BLaER1 (cell line): Measurements from ENCODE around the gene TBC1D3B.
A peak's percentile ranks its signal among the peaks of the same experiment; 100 is the strongest.
"Not testable (repeated sequence)": the region's sequence is repeated elsewhere in the genome, so short reads cannot be mapped to it uniquely, and the experiment has no call there.

Experiments
- H3K27ac ChIP-seq: shearing (Covaris generic); formaldehyde crosslinking; 2 replicates; pipeline ENCODE4 v1.8.1; 2022
- H3K27me3 ChIP-seq: shearing (Covaris generic); formaldehyde crosslinking; 2 replicates; pipeline ENCODE4 v1.8.1; 2022
- H3K36me3 ChIP-seq: shearing (Covaris generic); formaldehyde crosslinking; 2 replicates; pipeline ENCODE4 v1.8.1; 2022
- H3K4me1 ChIP-seq: shearing (Covaris generic); formaldehyde crosslinking; 2 replicates; pipeline ENCODE4 v1.8.1; 2022
- H3K4me2 ChIP-seq: shearing (Covaris generic); formaldehyde crosslinking; 2 replicates; pipeline ENCODE4 v1.8.1; 2022
- H3K4me3 ChIP-seq: shearing (Covaris generic); formaldehyde crosslinking; 2 replicates; pipeline ENCODE4 v1.8.1; 2022
- H3K9ac ChIP-seq: shearing (Covaris generic); formaldehyde crosslinking; 2 replicates; pipeline ENCODE4 v1.8.1; 2022
- H3K9me3 ChIP-seq: shearing (Covaris generic); formaldehyde crosslinking; 2 replicates; pipeline ENCODE4 v1.8.1; 2022
- H4K20me1 ChIP-seq: shearing (Covaris generic); formaldehyde crosslinking; 2 replicates; pipeline ENCODE4 v1.8.1; 2022
- Cebpa-rat ChIP-seq: shearing (Covaris generic); IDR thresholded peaks from 2 replicates; pipeline ENCODE4 v1.8.1; 2022

Gene TBC1D3B

DNA sequence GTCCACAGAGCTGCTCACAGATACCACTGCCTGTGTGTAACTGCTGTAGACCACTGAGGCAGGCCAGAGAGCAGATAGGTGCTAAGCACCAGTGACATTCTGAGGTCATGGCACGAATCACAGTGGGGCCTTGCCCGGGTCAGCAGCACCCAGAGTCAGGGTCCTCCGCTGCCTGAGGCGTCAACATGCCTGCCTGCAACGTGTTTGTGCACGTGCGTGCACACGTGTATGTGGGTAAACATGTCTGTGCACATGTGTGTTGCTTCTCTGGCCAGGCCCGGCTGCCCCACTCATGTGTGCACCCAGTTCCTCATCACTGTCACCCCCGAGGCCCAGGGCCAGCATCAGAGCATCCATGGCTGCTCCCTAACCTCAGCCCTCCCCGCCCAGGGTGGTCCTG lies at the start of gene TBC1D3B:
TSS of gene TBC1D3B (minus strand) at position 101 of the 400 bp plus-strand sequence. CDS start 1,586 bp downstream, outside the sequence.
- not testable (repeated sequence) for H3K4me2 ChIP-seq, H3K4me1 ChIP-seq, H3K9ac ChIP-seq, H3K27me3 ChIP-seq, H3K27ac ChIP-seq, H4K20me1 ChIP-seq, H3K4me3 ChIP-seq, H3K9me3 ChIP-seq, H3K36me3 ChIP-seq

DNA sequence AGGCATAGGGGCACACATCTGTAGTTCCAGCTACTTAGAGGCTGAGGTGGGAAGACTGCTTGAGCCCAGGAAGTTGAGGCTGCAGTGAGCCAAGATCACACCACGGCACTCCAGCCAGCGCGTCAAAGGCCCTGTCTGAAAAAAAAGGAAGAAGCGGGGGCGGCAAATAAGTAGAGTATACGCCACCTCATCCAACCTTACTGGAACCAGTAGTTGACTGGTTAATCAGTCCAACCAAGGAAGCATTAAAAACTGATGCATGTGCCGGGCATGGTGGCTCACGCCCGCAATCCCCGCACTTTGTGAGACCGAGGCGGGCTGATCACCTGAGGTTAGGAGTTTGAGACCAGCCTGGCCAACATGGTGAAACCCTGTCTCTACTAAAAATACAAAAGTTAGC lies 46.5 kb upstream of the TBC1D3B start:
- H3K36me3 ChIP-seq, H3K4me1 ChIP-seq, H3K9ac ChIP-seq, H3K4me3 ChIP-seq, H3K27me3 ChIP-seq, H4K20me1 ChIP-seq, H3K27ac ChIP-seq, H3K4me2 ChIP-seq: not testable (repeated sequence)
- H3K9me3 ChIP-seq: peaks cover 11% of the 10 kb centered on the region

DNA sequence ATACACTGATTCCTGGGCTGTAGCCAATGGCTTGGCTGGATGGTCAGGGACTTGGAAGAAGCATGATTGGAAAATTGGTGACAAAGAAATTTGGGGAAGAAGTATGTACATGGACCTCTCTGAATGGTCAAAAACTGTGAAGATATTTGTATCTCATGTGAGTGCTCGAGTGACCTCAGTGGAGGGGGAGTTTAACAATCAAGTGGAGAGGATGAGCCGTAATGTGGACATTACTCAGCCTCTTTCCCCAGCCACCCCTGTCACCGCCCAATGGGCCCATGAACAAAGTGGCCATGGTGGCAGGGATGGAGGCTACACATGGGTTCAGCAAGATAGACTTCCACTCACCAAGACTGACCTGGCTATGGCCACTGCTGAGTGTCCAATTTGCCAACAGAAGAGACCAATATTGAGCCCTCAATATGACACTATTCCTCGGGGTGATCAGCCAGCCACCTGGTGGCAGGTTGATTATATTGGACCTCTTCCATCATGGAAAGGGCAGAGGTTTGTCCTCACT lies 45.2 kb upstream of the TBC1D3B start:
- H3K27me3 ChIP-seq, H3K27ac ChIP-seq, H4K20me1 ChIP-seq, H3K4me3 ChIP-seq, H3K36me3 ChIP-seq, H3K4me2 ChIP-seq, H3K4me1 ChIP-seq, H3K9ac ChIP-seq: not testable (repeated sequence)
- peaks cover 14% of the 10 kb centered on the region for H3K9me3 ChIP-seq

DNA sequence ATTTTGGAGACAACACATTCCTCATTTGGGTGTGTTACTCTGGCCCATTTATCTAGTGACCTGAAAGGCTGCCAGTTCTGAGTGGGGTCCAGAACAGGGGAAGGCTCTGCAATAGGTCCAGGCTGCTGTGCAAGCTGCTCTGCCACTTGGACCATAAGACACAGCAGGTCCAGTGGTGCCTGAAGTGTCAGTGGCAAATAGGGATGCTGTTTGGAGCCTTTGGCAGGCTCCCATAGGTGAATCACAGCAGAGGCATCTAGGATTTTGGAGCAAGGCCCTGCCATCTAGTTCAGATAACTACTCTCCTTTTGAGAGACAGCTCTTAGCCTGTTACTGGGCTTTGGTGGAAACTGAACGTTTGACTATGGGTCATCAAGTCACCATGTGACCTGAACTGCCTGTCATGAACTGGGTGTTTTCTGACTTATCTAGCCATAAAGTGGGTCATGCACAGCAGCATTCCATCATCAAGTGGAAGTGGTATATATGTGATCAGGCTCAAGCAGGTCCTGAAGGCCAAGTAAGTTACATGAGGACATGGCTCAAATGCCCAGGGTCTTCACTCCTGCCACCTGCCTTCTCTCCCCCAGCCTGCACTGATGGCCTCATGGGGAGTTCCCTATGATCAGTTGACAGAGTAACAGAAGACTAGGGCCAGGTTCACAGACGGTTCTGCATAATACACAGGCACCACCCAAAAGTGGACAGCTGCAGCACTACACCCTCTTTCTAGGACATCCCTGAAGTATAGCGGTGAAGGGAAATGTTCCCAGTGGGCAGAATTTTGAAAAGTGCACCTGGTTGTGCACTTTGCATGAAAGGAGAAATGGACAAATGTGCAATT lies 44.5 kb upstream of the TBC1D3B start:
- H3K27ac ChIP-seq, H3K4me1 ChIP-seq, H3K36me3 ChIP-seq, H3K27me3 ChIP-seq, H3K4me2 ChIP-seq, H4K20me1 ChIP-seq, H3K9ac ChIP-seq, H3K4me3 ChIP-seq: not testable (repeated sequence)
- H3K9me3 ChIP-seq: peaks cover 14% of the 10 kb centered on the region

DNA sequence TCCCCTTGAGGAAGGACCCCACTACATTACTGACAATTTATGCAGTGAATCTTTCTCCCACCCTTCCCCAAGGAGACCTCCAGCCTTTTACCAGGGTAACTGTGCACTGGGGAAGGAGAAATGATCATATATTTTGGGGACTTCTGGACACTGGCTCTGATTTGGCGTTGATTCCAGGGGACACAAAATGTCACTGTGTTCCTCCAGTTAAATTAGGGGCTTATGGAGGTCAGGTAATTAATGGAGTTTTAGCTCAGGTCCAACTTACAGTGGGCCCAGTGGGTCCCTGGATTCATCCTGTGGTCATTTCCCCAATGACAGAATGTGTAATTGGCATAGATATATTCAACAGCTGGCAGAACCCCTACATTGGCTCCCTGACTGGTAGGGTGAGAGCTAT lies 43.1 kb upstream of the TBC1D3B start:
- H4K20me1 ChIP-seq, H3K4me3 ChIP-seq, H3K4me1 ChIP-seq, H3K36me3 ChIP-seq, H3K9ac ChIP-seq, H3K27ac ChIP-seq, H3K27me3 ChIP-seq, H3K4me2 ChIP-seq: not testable (repeated sequence)
- H3K9me3 ChIP-seq: peaks cover 14% of the 10 kb centered on the region

DNA sequence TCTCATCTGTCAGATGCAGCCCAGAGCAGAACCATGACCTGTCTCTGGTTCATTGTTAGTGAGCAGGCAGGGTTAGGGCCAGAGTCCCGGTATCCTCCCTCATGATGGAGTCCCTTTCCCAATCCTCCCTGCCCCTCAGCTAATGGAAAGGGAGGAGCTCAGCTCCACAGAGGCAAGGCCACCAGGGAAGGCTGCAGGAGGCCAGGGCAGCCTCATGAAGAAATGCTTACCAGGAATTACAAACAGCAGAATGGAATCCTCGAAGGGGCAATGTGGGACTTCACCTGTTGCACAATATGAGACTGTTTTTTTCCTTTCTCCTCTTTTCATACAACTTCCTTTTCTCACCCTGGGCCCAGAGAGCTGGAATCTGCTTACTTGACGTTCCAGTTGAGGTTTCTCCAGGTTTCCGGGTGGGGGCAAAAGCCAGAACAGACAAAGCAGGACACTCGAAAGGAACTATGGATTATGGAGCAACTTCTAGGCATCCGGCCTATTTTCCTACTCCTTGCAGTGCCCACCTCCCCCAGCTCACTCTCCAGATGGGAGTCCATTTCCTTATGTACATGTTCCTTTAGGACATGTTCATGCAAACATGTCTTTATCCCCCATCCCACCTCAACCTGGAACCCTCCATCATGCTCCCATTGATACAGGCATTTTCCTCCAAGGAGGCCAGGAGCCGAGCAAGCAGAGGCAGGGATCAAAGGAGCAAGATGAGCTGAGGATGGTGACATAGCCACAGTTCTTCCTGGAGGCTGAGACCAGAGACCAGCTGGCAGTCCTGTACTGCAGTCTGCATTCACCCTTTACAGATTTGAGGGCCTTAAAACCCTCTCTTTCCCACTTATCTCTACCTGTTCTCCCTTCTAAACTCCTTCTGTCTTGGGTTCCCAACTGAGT lies 39.2 kb upstream of the TBC1D3B start:
- H3K27ac ChIP-seq, H3K9ac ChIP-seq, H3K4me2 ChIP-seq, H4K20me1 ChIP-seq, H3K27me3 ChIP-seq, H3K4me3 ChIP-seq, H3K36me3 ChIP-seq: not testable (repeated sequence)
- peaks cover 19% of the 10 kb centered on the region for H3K4me1 ChIP-seq
- peaks cover 14% of the 10 kb centered on the region for H3K9me3 ChIP-seq

DNA sequence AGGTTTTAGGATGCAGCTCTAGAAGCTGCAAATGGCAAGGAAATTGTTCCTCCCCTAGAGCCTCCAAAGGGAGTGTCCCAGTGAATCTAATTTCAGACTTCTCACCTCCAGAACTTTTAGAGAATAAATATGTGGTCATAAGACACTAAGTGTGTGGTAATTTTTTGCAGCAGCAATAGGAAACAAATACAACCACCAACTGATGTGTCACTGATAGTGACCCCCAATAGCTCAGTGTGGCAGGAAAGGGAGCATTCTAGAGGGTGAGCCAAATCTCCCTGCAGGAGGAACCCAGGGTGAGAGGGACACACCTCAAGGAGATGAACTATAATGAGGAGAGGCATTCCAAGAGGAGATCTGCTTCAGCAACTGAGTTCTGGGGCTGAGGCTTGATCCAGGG lies 38.5 kb upstream of the TBC1D3B start:
- H3K4me1 ChIP-seq: peaks cover 26% of the 10 kb centered on the region
- no peak overlapping the region for H3K4me3 ChIP-seq
- H3K9ac ChIP-seq: no peak overlapping the region
- no peak overlapping the region for H3K27ac ChIP-seq
- H3K36me3 ChIP-seq: no peaks in the 10 kb centered on the region
- no peaks in the 10 kb centered on the region for H4K20me1 ChIP-seq
- no peaks in the 10 kb centered on the region for H3K27me3 ChIP-seq
- H3K4me2 ChIP-seq: no peak overlapping the region
- H3K9me3 ChIP-seq: peaks cover 14% of the 10 kb centered on the region
- TF ChIP-seq Cebpa-rat: no peak

DNA sequence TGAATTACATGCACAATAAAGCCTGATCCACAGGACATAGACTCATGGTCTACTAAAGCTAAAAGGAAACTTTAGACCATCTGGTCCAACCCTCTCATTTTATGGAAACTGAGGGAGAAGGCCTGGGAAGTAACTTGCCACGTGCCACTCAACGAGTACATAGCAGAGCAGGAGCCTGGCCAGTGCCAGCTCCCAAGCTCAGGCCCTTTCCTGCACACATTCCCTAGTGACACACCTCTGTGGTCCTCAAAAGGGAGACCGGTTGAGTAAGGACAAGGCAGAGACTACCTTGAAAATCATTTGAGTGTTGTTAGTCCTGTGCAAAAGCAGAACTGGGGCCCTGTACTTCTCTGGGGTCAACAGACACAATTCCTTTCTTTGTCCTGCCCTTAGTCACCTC lies 37.3 kb upstream of the TBC1D3B start:
- H4K20me1 ChIP-seq: no peaks in the 10 kb centered on the region
- H3K36me3 ChIP-seq: no peaks in the 10 kb centered on the region
- H3K27ac ChIP-seq: no peak overlapping the region
- H3K4me2 ChIP-seq: no peak overlapping the region
- no peak for TF ChIP-seq Cebpa-rat
- peaks cover 10% of the 10 kb centered on the region for H3K9me3 ChIP-seq
- H3K4me3 ChIP-seq: no peak overlapping the region
- H3K27me3 ChIP-seq: no peaks in the 10 kb centered on the region
- no peak overlapping the region for H3K9ac ChIP-seq
- H3K4me1 ChIP-seq: peaks cover 36% of the 10 kb centered on the region

DNA sequence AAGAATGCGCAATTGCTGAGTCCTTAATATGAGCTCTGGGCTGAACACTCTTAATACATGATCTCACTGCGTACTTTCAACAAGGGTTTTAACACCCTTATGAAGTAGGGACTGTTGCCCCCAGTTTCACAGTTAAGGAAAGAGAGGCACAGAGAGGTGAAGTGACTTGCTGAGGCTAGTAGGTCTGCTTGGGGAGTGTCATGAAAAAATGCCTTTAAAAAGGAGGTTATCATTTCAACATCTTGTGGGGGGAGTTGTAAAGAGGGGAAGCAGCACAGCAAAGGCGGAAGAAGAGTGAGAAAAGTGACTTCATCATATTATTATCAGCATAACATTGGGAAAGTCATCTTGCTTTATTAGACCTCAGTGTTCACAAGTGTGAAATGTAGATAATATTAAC lies 36.5 kb upstream of the TBC1D3B start:
- peaks cover 36% of the 10 kb centered on the region for H3K4me1 ChIP-seq

DNA sequence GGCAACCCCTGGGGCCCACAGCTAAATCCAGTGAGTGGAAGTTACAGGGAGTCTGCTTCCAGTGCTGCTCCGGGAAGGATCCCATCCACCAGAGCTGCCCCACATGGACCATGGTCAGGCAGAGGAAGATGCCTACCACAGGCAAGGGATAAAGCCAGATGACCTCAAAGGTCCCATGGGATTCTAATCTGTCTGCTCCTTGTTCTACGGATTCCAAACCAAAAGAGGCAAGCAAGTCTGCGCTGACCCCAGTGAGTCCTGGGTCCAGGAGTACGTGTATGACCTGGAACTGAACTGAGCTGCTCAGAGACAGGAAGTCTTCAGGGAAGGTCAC lies 35.8 kb upstream of the TBC1D3B start:
- Histone ChIP-seq H3K4me2 (peak overlapping the region; percentile 65), H3K27me3 (no peaks in the 10 kb centered on the region), H3K4me3 (no peak overlapping the region), H4K20me1 (no peaks in the 10 kb centered on the region), H3K9me3 (no peaks in the 10 kb centered on the region), H3K4me1 (peaks cover 39% of the 10 kb centered on the region), H3K9ac (no peak overlapping the region), H3K27ac (no peak overlapping the region), H3K36me3 (no peaks in the 10 kb centered on the region)
- TF ChIP-seq Cebpa-rat: no peak

More for the DNA sequence above, 36.5 kb upstream of the TBC1D3B start:
- Histone ChIP-seq H3K9ac (no peak overlapping the region), H3K4me3 (no peak overlapping the region), H3K27ac (no peak overlapping the region), H3K36me3 (no peaks in the 10 kb centered on the region), H4K20me1 (no peaks in the 10 kb centered on the region), H3K4me2 (no peak overlapping the region), H3K27me3 (no peaks in the 10 kb centered on the region), H3K9me3 (peaks cover 3% of the 10 kb centered on the region)
- TF ChIP-seq Cebpa-rat: no peak

DNA sequence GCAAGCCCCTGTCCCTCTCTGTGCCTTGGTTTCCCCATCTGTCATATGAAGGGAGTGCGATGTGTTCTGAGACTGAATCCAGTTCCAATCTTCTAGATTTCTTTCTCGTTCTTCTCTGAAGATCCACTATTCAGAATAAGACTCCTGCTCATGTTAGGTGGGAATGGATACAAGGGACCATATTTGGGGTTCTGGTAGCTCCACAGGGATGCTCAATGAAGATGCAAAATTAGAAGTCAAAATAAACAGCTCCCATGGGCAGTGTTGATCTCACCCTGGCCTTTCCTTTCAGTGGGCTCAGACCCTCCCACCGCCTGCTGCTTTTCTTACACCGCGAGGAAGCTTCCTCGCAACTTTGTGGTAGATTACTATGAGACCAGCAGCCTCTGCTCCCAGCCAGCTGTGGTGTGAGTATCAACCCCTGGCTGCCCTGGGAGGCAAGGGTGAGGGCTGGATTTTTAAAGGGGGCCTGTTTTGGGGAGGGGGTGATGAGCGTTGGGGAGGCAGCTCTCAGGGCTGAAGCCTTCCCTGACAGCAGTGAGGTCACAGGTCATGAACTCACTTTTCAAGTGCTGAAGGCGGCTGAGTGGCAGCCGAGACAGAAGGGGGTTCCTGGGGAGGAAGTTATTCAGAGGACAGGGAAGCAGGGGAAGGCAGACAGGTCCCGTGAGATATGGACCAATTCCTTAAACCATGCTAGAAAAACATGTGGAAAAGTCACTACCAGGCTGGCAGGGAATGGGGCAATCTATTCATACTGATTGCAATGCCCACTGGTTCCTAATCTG lies 35.2 kb upstream of the TBC1D3B start:
- Histone ChIP-seq H3K4me2 (peak overlapping the region; percentile 65), H3K4me1 (peaks cover 44% of the 10 kb centered on the region)
- H4K20me1 ChIP-seq, H3K27me3 ChIP-seq, H3K27ac ChIP-seq, H3K9ac ChIP-seq, H3K36me3 ChIP-seq, H3K9me3 ChIP-seq, H3K4me3 ChIP-seq: not testable (repeated sequence)
